GM10248 (cell line): ENCODE measurements around the gene TTLL5.

Source experiments
- CTCF ChIA-PET: fragments of 300-600 bp; sonication (Branson Sonifier 250); formaldehyde crosslinking; extraction: SDS; loops from one replicate; lab custom pipeline; 2021; ENCODE audit warnings: antibody characterized with exemption; lab: Yijun Ruan, JAX
- POLR2A ChIA-PET: fragments of 350-650 bp; sonication (Branson Sonifier 250); formaldehyde crosslinking; extraction: SDS; loops from one replicate; lab custom pipeline; 2020; ENCODE audit warnings: antibody characterized with exemption; lab: Yijun Ruan, JAX
- DNase-seq: peaks from one replicate; pipeline ENCODE4 v3.0.0; 2012; ENCODE audit errors: extremely low spot score
- TF ChIP-seq, protein P1 (sequence below): IDR thresholded peaks from 2 replicates; pipeline ENCODE4 v1.5.1; 2012; ENCODE audit warnings: mild to moderate bottlenecking, low read depth; ENCODE audit errors: extremely low read depth, missing control alignments, control extremely low read depth

Gene TTLL5

DNA sequence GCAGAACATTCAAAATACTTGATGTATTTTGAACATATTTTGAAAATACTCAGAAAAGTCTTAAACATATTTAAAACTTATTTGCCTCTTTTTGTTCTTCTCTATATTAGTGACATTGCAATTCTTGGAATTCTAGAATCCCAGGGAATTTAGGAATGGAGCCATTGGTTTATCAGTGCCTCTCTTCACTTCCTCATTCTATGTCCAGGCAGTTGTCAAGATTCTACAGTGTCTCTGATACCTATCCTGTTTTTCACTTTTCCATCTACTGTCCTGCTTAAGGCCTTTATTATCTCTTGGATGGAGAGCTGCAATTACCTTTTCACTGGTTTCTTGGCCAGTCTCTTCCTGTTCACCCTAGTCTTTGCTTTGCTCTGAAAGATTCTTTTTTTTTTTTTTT is 144.6 kb downstream of the TTLL5 start:
- POLR2A ChIA-PET: no interaction called here
- no peak for DNase-seq

DNA sequence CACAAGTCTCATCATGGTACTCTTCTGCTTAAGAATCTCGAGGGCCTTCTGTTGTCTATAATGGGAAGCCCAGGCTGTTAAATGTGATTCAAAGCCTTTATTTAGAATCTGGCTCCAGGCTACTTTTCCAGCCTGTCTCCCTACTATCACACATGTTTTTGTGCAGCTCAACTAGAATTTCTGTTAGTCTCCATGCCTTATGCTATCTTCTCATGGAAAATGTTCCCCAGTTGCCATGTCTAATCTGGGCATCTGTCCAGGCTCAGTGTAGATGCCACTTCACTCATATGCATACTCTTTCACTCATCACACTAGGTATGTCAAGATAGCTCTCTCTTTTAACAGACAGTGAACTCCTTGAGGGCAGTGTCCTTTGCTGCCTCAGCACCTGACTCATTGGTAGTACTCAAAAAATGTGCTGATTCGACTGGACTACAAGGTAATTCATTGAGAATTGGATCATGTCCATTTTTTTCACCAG is 145.3 kb downstream of the TTLL5 start:
- POLR2A ChIA-PET: no interaction called here
- TF ChIP-seq, protein P1, sequence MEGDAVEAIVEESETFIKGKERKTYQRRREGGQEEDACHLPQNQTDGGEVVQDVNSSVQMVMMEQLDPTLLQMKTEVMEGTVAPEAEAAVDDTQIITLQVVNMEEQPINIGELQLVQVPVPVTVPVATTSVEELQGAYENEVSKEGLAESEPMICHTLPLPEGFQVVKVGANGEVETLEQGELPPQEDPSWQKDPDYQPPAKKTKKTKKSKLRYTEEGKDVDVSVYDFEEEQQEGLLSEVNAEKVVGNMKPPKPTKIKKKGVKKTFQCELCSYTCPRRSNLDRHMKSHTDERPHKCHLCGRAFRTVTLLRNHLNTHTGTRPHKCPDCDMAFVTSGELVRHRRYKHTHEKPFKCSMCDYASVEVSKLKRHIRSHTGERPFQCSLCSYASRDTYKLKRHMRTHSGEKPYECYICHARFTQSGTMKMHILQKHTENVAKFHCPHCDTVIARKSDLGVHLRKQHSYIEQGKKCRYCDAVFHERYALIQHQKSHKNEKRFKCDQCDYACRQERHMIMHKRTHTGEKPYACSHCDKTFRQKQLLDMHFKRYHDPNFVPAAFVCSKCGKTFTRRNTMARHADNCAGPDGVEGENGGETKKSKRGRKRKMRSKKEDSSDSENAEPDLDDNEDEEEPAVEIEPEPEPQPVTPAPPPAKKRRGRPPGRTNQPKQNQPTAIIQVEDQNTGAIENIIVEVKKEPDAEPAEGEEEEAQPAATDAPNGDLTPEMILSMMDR: no peak

More for the DNA sequence above, 144.6 kb downstream of the TTLL5 start:
- TF ChIP-seq, protein P1: no peak
- CTCF ChIA-PET: no interaction called here

DNA sequence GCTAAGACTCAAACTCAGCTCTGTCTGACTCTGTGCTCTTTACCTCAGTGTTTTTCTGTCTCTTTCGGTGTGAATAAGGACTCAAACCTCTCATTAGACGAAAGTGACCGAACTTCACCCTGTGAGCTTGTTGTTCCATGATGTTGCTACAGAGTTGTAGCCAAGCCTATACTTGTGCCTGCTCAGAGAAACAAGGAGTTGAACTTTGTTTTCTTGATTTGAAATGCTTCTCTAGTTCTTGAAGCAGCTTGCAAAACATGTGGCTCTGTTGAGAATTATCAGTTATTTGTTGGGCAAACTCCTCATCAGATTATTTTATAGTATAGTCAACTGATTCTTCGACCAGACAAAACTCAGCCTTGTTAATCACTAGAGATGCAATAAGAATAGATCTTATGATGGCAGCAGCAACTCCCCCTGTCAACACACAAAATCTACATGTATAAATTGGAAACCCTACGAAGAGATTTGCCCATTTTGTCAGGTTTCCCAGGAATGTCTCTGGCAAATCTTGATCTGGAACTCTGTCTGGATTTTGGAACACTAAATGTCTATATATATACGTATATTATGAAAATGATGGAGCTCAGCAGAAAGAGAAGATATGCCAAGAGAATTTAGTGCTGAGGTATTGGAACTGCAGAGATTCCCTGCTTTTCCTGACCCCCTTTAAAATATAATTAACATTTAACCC is 146.8 kb downstream of the TTLL5 start:
- ChIA-PET POLR2A (interaction anchor here (0.7 kb wide), 1 partner anchor 60 kb away, joined by 3 read pairs; no protein-coding TSS in a partner anchor), CTCF (interaction anchor here (0.9 kb wide), 1 partner anchor 14 kb away, joined by 4 read pairs; no protein-coding TSS in a partner anchor)
- DNase-seq: no peak
- TF ChIP-seq, protein P1: no peak

More for the DNA sequence above, 145.3 kb downstream of the TTLL5 start:
- CTCF ChIA-PET: no interaction called here
- DNase-seq: no peak

DNA sequence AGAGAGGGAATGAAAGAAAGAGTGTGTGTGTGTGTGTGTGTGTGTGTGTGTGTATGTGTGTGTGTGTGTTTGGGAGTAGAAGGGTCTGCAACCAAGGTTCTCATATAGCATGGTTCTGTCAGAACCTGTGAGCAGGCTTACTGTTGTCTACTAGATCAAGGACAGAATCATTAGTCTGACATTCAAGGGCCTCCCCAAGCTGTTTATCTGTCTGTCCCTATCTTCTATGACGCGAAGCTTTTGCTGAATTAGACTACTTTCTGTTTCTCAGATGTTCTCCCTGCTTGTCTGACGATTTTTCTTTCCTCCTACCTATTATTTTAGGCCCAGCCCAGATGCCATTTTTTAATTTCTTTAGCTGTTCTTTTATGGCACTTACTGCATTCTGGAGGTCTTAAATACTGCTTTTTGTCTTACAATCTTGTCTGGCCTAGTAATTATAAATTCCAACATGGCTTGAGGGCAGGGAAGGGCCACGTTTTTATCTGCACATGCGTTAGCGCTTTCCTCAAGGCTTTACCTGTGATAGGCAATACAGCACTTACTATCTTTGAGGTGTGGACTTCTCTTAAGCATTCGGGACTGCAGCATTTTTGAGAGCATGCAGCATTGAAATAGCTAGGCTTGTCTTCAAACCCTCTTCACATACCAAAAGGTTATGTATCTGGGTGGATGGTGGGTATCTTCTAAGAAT is 150.2 kb downstream of the TTLL5 start:
- DNase-seq: no peak
- ChIA-PET CTCF (interaction anchor here (0.9 to 2.8 kb wide), 6 partner anchors 10 to 172 kb away, joined by 3 to 9 read pairs (median 4); no protein-coding TSS in a partner anchor), POLR2A (no interaction called here)
- TF ChIP-seq, protein P1: no peak

DNA sequence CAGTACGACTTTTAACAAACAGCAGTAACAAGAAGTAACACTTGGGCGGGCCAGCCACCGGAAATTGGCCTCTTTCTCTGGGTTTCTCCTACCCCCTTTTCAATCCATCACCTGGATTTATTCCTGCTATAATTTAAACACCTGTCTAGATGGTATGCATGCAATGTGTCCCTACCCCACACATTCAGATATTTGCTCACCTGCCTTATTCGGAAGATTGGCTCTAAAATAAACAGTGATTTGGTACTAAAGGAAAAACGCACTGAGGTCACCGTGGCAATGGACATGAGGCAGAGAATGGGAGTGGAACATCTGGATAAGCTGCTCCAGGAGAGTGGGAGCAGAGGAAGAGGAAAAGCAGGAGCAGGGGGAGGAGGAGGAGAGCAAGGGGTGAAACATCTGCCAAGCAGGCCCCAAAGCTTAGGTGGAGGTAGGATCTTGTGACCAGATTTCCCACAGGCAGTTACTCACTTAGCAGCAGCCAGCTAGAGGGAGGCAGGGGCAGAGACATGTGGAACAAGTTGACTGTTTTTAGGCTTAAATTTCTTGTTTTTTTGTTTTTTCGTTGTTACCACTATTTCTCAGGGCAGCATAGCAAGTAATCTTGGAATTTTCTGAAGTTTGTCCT is 150.9 kb downstream of the TTLL5 start:
- TF ChIP-seq, protein P1: no peak
- CTCF ChIA-PET: interaction anchor here (0.9 to 2.8 kb wide), 6 partner anchors 9 to 171 kb away, joined by 3 to 9 read pairs (median 4); no protein-coding TSS in a partner anchor
- DNase-seq: no peak
- POLR2A ChIA-PET: no interaction called here

DNA sequence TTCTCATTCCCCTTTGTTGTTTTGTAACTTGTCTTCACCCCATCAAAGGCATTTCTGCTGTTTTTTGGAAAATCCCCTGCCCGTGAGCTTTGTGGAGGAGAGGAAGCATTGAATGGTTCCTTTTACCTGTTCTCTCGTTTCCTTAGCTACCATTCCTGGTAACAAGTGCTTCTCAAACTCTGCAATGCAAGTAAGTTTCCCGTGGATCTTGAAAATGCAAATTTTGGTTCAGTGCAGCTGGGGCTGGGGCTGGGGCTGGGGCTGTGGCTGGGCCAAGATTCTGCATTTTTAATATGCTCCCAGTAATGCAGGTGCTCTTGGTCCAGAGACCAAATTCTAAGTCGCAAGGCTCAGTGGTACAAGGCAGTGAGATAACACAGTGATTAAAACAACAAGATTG is 151.6 kb downstream of the TTLL5 start:
- ChIA-PET POLR2A (no interaction called here), CTCF (interaction anchor here (0.9 to 2.8 kb wide), 4 partner anchors 9 to 171 kb away, joined by 3 to 9 read pairs (median 6); no protein-coding TSS in a partner anchor)
- no peak for DNase-seq
- TF ChIP-seq, protein P1: no peak
